Cardiac muscle cell (in vitro differentiated cells and primary cell): Measurements from ENCODE around the gene TGFBR1. TPM values are rescaled to one million over a fixed set of nuclear protein-coding genes. Genes with fewer than 3 reads are reported as not detected.

ENCODE experiments used
- DNase-seq, 2 donors: peaks; one replicate each; pipeline versions ENCODE4 v3.0.0 to v3.0.0-alpha.2; 2010 to 2017; ENCODE audit warnings: low read depth in 1 of 2, low spot score in 1 of 2
- H3K27ac ChIP-seq: fragments of 200-600 bp; sonication (generic); 2 replicates; pipeline ENCODE4 v1.5.1; 2016
- H3K27me3 ChIP-seq: fragments of 200-600 bp; sonication (generic); 2 replicates; pipeline ENCODE4 v1.6.0; 2016; ENCODE audit warnings: control low read depth
- H3K36me3 ChIP-seq: fragments of 200-600 bp; sonication (generic); 2 replicates; pipeline ENCODE4 v1.5.1; 2016; ENCODE audit warnings: control low read depth
- H3K4me1 ChIP-seq: fragments of 200-600 bp; sonication (generic); 2 replicates; pipeline ENCODE4 v1.8.1; 2017; ENCODE audit warnings: low read depth, mild to moderate bottlenecking, mixed run types
- H3K4me3 ChIP-seq: fragments of 200-600 bp; sonication (generic); 2 replicates; pipeline ENCODE4 v1.5.1; 2016; ENCODE audit warnings: mild to moderate bottlenecking
- H3K9me3 ChIP-seq: fragments of 200-600 bp; sonication (generic); 2 replicates; pipeline ENCODE4 v1.5.1; 2017; ENCODE audit warnings: low read depth, mild to moderate bottlenecking, control low read depth
- CTCF ChIP-seq: IDR thresholded peaks from 2 replicates; pipeline ENCODE4 v1.5.1; 2012; ENCODE audit warnings: low read depth, mild to moderate bottlenecking, low read length
- polyA plus RNA-seq: library from polyadenylated mRNA; unstranded; fragments of >200 nt; fragmentation: Nextera tagmentation; extraction: Ambion mirVana; gene quantifications from 2 replicates; pipeline ENCODE4 v1.2.1, GENCODE V29; 2016
- total RNA-seq: library from RNA; depleted of rRNA; stranded (reverse); fragments of >200 nt; gene quantifications from 2 replicates; pipeline ENCODE4 v1.2.3, GENCODE V29; 2016

The TGFBR1 gene
- total and polyA plus RNA-seq, 2 experiments from 2014 or later = 11.1 to 17.2 TPM

DNA sequence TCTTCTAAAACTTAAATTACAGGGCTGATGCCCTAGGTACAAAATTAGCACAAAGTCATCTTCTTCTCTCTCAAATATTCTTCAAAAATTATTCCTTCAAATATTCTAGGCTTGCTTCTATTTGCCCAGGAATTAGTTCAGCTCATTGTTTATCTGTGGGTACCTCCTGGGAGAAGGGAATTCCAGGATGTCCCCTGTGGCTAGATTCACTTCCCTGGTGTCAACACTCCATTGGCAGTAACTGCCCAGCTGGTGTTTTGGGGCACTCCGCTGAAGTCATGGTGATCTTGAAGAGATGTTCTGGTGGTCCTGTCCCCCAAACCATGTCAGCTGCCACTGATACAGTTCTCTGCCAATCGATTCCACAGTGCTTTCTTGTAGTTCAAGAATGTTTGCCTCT is 26.2 kb upstream of the TGFBR1 start:
- TF ChIP-seq CTCF = no peak

DNA sequence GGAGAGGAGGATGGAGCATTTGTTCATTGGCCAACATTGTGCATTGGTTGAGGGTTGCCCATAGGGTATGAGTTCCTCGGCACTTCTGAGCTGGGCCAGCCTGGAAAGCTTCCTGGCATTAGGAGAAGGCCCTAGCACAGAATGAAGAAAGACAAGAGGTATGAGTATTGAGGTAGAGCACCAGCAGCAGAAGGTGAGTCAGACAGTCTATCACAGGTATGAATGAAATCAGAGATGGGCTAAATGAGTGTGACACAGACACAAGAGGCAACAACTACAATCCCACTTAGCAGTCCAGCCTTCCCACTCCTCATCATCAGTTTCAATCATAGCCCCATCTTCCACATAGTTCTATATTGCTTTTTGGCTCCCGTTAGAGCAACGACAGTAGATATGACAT is 25.4 kb upstream of the TGFBR1 start:
- no peak for DNase-seq
- no peaks in the 10 kb centered on the region for H3K9me3 ChIP-seq
- H3K36me3 ChIP-seq = no peaks in the 10 kb centered on the region
- no peak overlapping the region for H3K4me3 ChIP-seq
- H3K27ac ChIP-seq = no peak overlapping the region
- no peaks in the 10 kb centered on the region for H3K4me1 ChIP-seq
- TF ChIP-seq CTCF = no peak
- no peaks in the 10 kb centered on the region for H3K27me3 ChIP-seq

More for the DNA sequence above, 26.2 kb upstream of the TGFBR1 start:
- Histone ChIP-seq H3K4me1 (no peaks in the 10 kb centered on the region), H3K36me3 (no peaks in the 10 kb centered on the region), H3K4me3 (no peak overlapping the region), H3K27ac (no peak overlapping the region), H3K27me3 (no peaks in the 10 kb centered on the region), H3K9me3 (no peaks in the 10 kb centered on the region)
- DNase-seq = no peak

DNA sequence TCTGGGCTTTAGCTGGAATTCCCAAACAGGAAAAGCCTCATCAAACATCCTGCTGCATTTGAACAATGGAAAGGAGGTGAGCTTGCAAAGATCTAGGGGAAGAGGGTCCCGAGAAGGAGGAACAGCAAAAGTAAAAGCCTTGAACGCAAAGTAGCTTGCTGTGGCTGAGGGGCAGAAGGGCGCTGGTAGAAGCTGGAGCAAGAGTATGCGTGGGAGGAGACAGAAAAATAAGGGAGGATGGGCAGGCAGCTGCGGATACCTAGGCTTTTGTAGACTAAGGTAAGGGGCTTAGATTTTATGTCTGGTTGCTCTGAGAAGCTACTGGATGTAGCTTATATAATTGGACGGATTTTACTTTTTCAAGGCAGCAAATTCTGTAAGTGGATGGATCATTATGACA is 21.9 kb upstream of the TGFBR1 start:
- no peaks in the 10 kb centered on the region for H3K4me1 ChIP-seq

GRCh38 chr9:99085949-99086948 is 18.7 kb upstream of the TGFBR1 start:
- Histone ChIP-seq H3K27me3 (no peaks in the 10 kb centered on the region), H3K36me3 (no peaks in the 10 kb centered on the region), H3K4me3 (no peak overlapping the region), H3K27ac (no peak overlapping the region), H3K4me1 (no peaks in the 10 kb centered on the region), H3K9me3 (peaks cover 4% of the 10 kb centered on the region)
- TF ChIP-seq CTCF = no peak
- DNase-seq = peak in 1 of 2 donors; percentile 23

More for the DNA sequence above, 21.9 kb upstream of the TGFBR1 start:
- Histone ChIP-seq H3K9me3 (no peaks in the 10 kb centered on the region), H3K36me3 (no peaks in the 10 kb centered on the region), H3K27ac (no peak overlapping the region), H3K27me3 (no peaks in the 10 kb centered on the region), H3K4me3 (no peak overlapping the region)
- no peak for TF ChIP-seq CTCF
- DNase-seq = no peak

- Histone ChIP-seq H3K36me3 (no peaks in the 10 kb centered on the region), H3K27me3 (no peaks in the 10 kb centered on the region), H3K4me3 (no peak overlapping the region), H3K9me3 (peaks cover 4% of the 10 kb centered on the region), H3K4me1 (no peaks in the 10 kb centered on the region), H3K27ac (no peak overlapping the region)
- no peak for TF ChIP-seq CTCF
- DNase-seq = no peak
These were observed 17.5 kb upstream of the TGFBR1 start for GRCh38 chr9:99087462-99087861.
